ENCODE data around the gene LRRC1.

The LRRC1 gene

GRCh38 chr6:53857318-53858094 is 62.7 kb downstream of the LRRC1 start:
- peak; percentile 11 for DNase-seq (ENCODE audit: low spot score)
- CTCF ChIA-PET = interaction anchor here (0.6 to 1.0 kb wide), 4 partner anchors 17 to 206 kb away, joined by 3 to 7 read pairs (median 4); no protein-coding TSS in a partner anchor
- no peak overlapping the region for H3K27ac ChIP-seq
- POLR2A ChIA-PET (ENCODE audit: low non-redundant PET) = no interaction called here
- TF ChIP-seq CTCF (conservative IDR thresholded peaks at IDR 0.05; ENCODE audit: low read depth) = no peak

GRCh38 chr6:53858196-53858595 is 63.4 kb downstream of the LRRC1 start:
- no peak overlapping the region for H3K27ac ChIP-seq
- TF ChIP-seq CTCF (conservative IDR thresholded peaks at IDR 0.05; ENCODE audit: low read depth) = no peak
- DNase-seq (ENCODE audit: low spot score) = no peak
- ChIA-PET POLR2A (ENCODE audit: low non-redundant PET) (no interaction called here), CTCF (interaction anchor here (0.7 to 1.0 kb wide), 3 partner anchors 18 to 207 kb away, joined by 3 to 5 read pairs (median 3); no protein-coding TSS in a partner anchor)

- ChIA-PET CTCF (no interaction called here), POLR2A (ENCODE audit: low non-redundant PET) (no interaction called here)
Measured at GRCh38 chr6:53858913-53859312, 64.1 kb downstream of the LRRC1 start.

GRCh38 chr6:53860511-53860910 is 65.7 kb downstream of the LRRC1 start:
- no peak overlapping the region for H3K27ac ChIP-seq
- POLR2A ChIA-PET (ENCODE audit: low non-redundant PET) = no interaction called here
- no peak for TF ChIP-seq CTCF (conservative IDR thresholded peaks at IDR 0.05; ENCODE audit: low read depth)
- DNase-seq (ENCODE audit: low spot score) = no peak
- CTCF ChIA-PET = no interaction called here

More at GRCh38 chr6:53858913-53859312, 64.1 kb downstream of the LRRC1 start:
- no peak overlapping the region for H3K27ac ChIP-seq
- no peak for TF ChIP-seq CTCF (conservative IDR thresholded peaks at IDR 0.05; ENCODE audit: low read depth)
- no peak for DNase-seq (ENCODE audit: low spot score)

GRCh38 chr6:53861518-53861917 is 66.7 kb downstream of the LRRC1 start:
- no peak overlapping the region for H3K27ac ChIP-seq
- POLR2A ChIA-PET (ENCODE audit: low non-redundant PET) = no interaction called here
- CTCF ChIA-PET = interaction anchor here (0.6 kb wide), 1 partner anchor 24 kb away, joined by 3 read pairs; no protein-coding TSS in a partner anchor
- no peak for TF ChIP-seq CTCF (conservative IDR thresholded peaks at IDR 0.05; ENCODE audit: low read depth)
- DNase-seq (ENCODE audit: low spot score) = peak; percentile 17

- no peak overlapping the region for H3K27ac ChIP-seq
- no peak for DNase-seq (ENCODE audit: low spot score)
- POLR2A ChIA-PET (ENCODE audit: low non-redundant PET) = no interaction called here
- no peak for TF ChIP-seq CTCF (conservative IDR thresholded peaks at IDR 0.05; ENCODE audit: low read depth)
- CTCF ChIA-PET = interaction anchor here (0.5 to 0.7 kb wide), 4 partner anchors 12 to 200 kb away, joined by 3 to 5 read pairs (median 4); no protein-coding TSS in a partner anchor
Measured at GRCh38 chr6:53862662-53863462, 68.1 kb downstream of the LRRC1 start.
